Erythroblast (primary cell): ENCODE results near the gene TPO.

Experiments used
- GATA1 ChIP-seq: IDR thresholded peaks from 2 replicates; pipeline ENCODE4 v1.6.1; 2011; ENCODE audit warnings: low read depth, mild to moderate bottlenecking, control low read depth, low read length, moderate library complexity
- POLR2A ChIP-seq: IDR thresholded peaks from 2 replicates; pipeline ENCODE4 v1.6.1; 2011; ENCODE audit warnings: mild to moderate bottlenecking, low read length

- no peak for TF ChIP-seq POLR2A
- no peak for TF ChIP-seq GATA1
Observed at GRCh38 chr2:1586923-1587840, 173.9 kb downstream of the TPO start.
